Astrocyte (in vitro differentiated cells and primary cell): ENCODE data around the gene PPP1R16B. TPM values are rescaled to one million over a fixed set of nuclear protein-coding genes. Genes with fewer than 3 reads are reported as not detected.

Source experiments
- DNase-seq: peaks from one replicate; pipeline ENCODE4 v3.0.0-alpha.2; 2010; ENCODE audit warnings: low read depth
- FAIRE-seq: peaks from 2 replicates; lab custom pipeline; 2011; peaks lifted over from hg19 to GRCh38; lab: Jason Lieb, UNC
- H2AFZ ChIP-seq: 2 replicates; pipeline ENCODE4 v1.6.0; 2012; ENCODE audit warnings: low read depth, low read length, inconsistent platforms
- H3K27ac ChIP-seq: 2 replicates; pipeline ENCODE4 v1.5.1; 2011; ENCODE audit warnings: low read depth, low read length, inconsistent platforms
- H3K27me3 ChIP-seq: 2 replicates; pipeline ENCODE4 v1.6.0; 2011; ENCODE audit warnings: low read length, inconsistent platforms; ENCODE audit not compliant: insufficient read depth
- H3K36me3 ChIP-seq: 2 replicates; pipeline ENCODE4 v1.5.1; 2011; ENCODE audit warnings: low read length, inconsistent platforms; ENCODE audit not compliant: insufficient read depth
- H3K4me1 ChIP-seq: 2 replicates; pipeline ENCODE4 v1.5.1; 2011; ENCODE audit warnings: low read length, inconsistent platforms; ENCODE audit not compliant: insufficient read depth
- H3K4me2 ChIP-seq: 2 replicates; pipeline ENCODE4 v1.6.0; 2012; ENCODE audit warnings: low read length, inconsistent platforms
- H3K4me3 ChIP-seq: 2 replicates; pipeline ENCODE4 v1.5.1; 2011; ENCODE audit warnings: low read depth, mild to moderate bottlenecking, low read length, inconsistent platforms; ENCODE audit not compliant: insufficient read depth
- H3K79me2 ChIP-seq: 2 replicates; pipeline ENCODE4 v1.6.0; 2012; ENCODE audit warnings: mild to moderate bottlenecking, low read length, inconsistent platforms; ENCODE audit not compliant: insufficient read depth
- H3K9ac ChIP-seq: 2 replicates; pipeline ENCODE4 v1.6.0; 2012; ENCODE audit warnings: mild to moderate bottlenecking, low read length, inconsistent platforms
- H3K9me3 ChIP-seq: 2 replicates; pipeline ENCODE4 v1.5.1; 2012; ENCODE audit warnings: low read depth, mild to moderate bottlenecking, low read length, inconsistent platforms; ENCODE audit not compliant: insufficient read depth
- H4K20me1 ChIP-seq: 2 replicates; pipeline ENCODE4 v1.6.0; 2012; ENCODE audit warnings: low read length, inconsistent platforms; ENCODE audit not compliant: insufficient read depth
- H3K27ac Mint-ChIP-seq: one replicate; pipeline ENCODE4 v1.8.0; 2021; ENCODE audit warnings: mild to moderate bottlenecking, mixed read lengths; ENCODE audit not compliant: unreplicated experiment
- H3K27me3 Mint-ChIP-seq: one replicate; pipeline ENCODE4 v1.8.0; 2021; ENCODE audit warnings: low read depth, mixed read lengths; ENCODE audit not compliant: unreplicated experiment
- H3K36me3 Mint-ChIP-seq: one replicate; pipeline ENCODE4 v1.8.0; 2021; ENCODE audit warnings: low read depth, mixed read lengths; ENCODE audit not compliant: unreplicated experiment
- H3K4me1 Mint-ChIP-seq: one replicate; pipeline ENCODE4 v1.8.0; 2021; ENCODE audit warnings: low read depth, mixed read lengths; ENCODE audit not compliant: unreplicated experiment
- H3K4me3 Mint-ChIP-seq: one replicate; pipeline ENCODE4 v1.8.0; 2021; ENCODE audit warnings: mild to moderate bottlenecking, moderate library complexity, mixed read lengths; ENCODE audit not compliant: unreplicated experiment
- H3K9me3 Mint-ChIP-seq: one replicate; pipeline ENCODE4 v1.8.0; 2021; ENCODE audit warnings: mild to moderate bottlenecking, mixed read lengths; ENCODE audit not compliant: unreplicated experiment
- EZH2 ChIP-seq: IDR thresholded peaks from 2 replicates; pipeline ENCODE4 v1.6.1; 2012; ENCODE audit warnings: mild to moderate bottlenecking, low read length, inconsistent platforms; ENCODE audit not compliant: insufficient read depth
- total RNA-seq: library from RNA; stranded (reverse); gene quantifications from 2 replicates; pipeline ENCODE4 v1.2.1, GENCODE V29; 2021
- TF ChIP-seq, protein P1 (sequence below): IDR thresholded peaks from 2 replicates; pipeline ENCODE4 v1.5.1; 2011; ENCODE audit warnings: low read depth, mild to moderate bottlenecking, inconsistent platforms, low read length, moderate library complexity; ENCODE audit not compliant: insufficient read depth

Gene PPP1R16B
- total RNA-seq, 1 donor from 2014 or later = 0.68 TPM

GRCh38 chr20:38882600-38882999, 77.1 kb downstream of the PPP1R16B start:
- Mint-ChIP-seq H3K27me3 (peaks cover 25% of the 10 kb centered on the region), H3K4me3 (no peak overlapping the region), H3K9me3 (peaks cover 1% of the 10 kb centered on the region), H3K4me1 (peaks cover 3% of the 10 kb centered on the region), H3K36me3 (no peaks in the 10 kb centered on the region), H3K27ac (no peak overlapping the region)
- Histone ChIP-seq H3K9me3 (no peaks in the 10 kb centered on the region), H2AFZ (no peak overlapping the region), H3K9ac (no peak overlapping the region), H3K4me2 (no peak overlapping the region), H3K4me3 (no peak overlapping the region), H4K20me1 (no peaks in the 10 kb centered on the region), H3K27me3 (peaks cover 5% of the 10 kb centered on the region), H3K36me3 (no peaks in the 10 kb centered on the region), H3K79me2 (no peaks in the 10 kb centered on the region), H3K4me1 (no peaks in the 10 kb centered on the region), H3K27ac (no peak overlapping the region)
- DNase-seq (no peak), FAIRE-seq (no peak)
- TF ChIP-seq, protein P1, sequence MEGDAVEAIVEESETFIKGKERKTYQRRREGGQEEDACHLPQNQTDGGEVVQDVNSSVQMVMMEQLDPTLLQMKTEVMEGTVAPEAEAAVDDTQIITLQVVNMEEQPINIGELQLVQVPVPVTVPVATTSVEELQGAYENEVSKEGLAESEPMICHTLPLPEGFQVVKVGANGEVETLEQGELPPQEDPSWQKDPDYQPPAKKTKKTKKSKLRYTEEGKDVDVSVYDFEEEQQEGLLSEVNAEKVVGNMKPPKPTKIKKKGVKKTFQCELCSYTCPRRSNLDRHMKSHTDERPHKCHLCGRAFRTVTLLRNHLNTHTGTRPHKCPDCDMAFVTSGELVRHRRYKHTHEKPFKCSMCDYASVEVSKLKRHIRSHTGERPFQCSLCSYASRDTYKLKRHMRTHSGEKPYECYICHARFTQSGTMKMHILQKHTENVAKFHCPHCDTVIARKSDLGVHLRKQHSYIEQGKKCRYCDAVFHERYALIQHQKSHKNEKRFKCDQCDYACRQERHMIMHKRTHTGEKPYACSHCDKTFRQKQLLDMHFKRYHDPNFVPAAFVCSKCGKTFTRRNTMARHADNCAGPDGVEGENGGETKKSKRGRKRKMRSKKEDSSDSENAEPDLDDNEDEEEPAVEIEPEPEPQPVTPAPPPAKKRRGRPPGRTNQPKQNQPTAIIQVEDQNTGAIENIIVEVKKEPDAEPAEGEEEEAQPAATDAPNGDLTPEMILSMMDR = no peak
- no peak for TF ChIP-seq EZH2

GRCh38 chr20:38883081-38883980, 77.8 kb downstream of the PPP1R16B start:
- Histone ChIP-seq H3K36me3 (no peaks in the 10 kb centered on the region), H3K4me3 (no peak overlapping the region), H3K9me3 (no peaks in the 10 kb centered on the region), H2AFZ (no peak overlapping the region), H3K27ac (no peak overlapping the region), H4K20me1 (no peaks in the 10 kb centered on the region), H3K9ac (no peak overlapping the region), H3K27me3 (peaks cover 5% of the 10 kb centered on the region), H3K4me2 (no peak overlapping the region), H3K79me2 (no peaks in the 10 kb centered on the region), H3K4me1 (no peaks in the 10 kb centered on the region)
- H3K4me1 Mint-ChIP-seq = peaks cover 3% of the 10 kb centered on the region
- H3K27me3 Mint-ChIP-seq = peaks cover 25% of the 10 kb centered on the region
- no peaks in the 10 kb centered on the region for H3K9me3 Mint-ChIP-seq
- TF ChIP-seq EZH2 = no peak
- H3K36me3 Mint-ChIP-seq = no peaks in the 10 kb centered on the region
- H3K4me3 Mint-ChIP-seq = no peak overlapping the region
- H3K27ac Mint-ChIP-seq = no peak overlapping the region
- FAIRE-seq (no peak), DNase-seq (no peak)

DNA sequence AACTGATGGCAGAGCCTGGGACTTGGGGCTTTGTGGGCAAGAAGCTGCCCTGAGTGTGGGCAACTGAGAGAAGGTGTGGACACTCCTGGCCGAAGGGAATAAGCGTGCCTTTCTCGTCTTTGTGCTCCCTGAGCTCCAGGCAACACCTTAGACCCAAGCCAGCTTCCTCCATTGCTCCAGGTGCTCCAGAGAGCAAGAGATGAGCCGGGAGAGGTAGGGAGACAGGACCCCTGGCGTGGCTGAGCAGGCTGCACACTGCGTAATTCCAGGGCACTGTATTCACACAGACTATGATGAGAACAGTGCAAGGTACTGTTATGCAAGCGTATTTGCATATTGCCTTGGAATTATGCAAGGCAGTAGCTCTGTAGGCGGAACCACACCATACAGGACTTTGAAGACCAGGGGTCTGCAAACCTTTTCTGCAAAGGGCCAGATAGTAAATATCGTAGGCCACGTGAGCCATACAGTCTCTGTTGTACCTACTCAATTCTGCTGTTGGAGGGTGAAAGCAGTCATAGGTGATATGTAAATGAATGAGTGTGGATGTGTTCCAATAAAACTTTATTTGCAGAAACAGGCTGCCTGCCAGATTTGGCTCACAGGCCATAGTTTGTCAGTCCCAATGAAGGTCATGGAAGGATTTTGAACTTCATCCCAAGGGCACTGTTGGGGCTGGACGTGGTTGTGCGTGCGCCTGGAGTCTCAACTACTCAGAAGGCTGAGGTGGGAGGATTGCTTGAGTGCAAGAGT, 78.7 kb downstream of the PPP1R16B start:
- no peak overlapping the region for H3K9ac ChIP-seq
- H2AFZ ChIP-seq = no peak overlapping the region
- H3K27me3 ChIP-seq = peaks cover 6% of the 10 kb centered on the region
- TF ChIP-seq, protein P1 = no peak
- no peak for TF ChIP-seq EZH2
- DNase-seq = no peak
- no peak overlapping the region for H3K4me3 ChIP-seq
- H3K4me1 ChIP-seq = no peaks in the 10 kb centered on the region
- H3K9me3 ChIP-seq = no peaks in the 10 kb centered on the region
- H3K4me1 Mint-ChIP-seq = peaks cover 3% of the 10 kb centered on the region
- H3K4me3 Mint-ChIP-seq = no peak overlapping the region
- H4K20me1 ChIP-seq = no peaks in the 10 kb centered on the region
- peaks cover 19% of the 10 kb centered on the region for H3K27me3 Mint-ChIP-seq
- H3K9me3 Mint-ChIP-seq = no peaks in the 10 kb centered on the region
- H3K79me2 ChIP-seq = no peaks in the 10 kb centered on the region
- FAIRE-seq = no peak
- no peak overlapping the region for H3K4me2 ChIP-seq
- no peaks in the 10 kb centered on the region for H3K36me3 Mint-ChIP-seq
- no peak overlapping the region for H3K27ac Mint-ChIP-seq
- H3K36me3 ChIP-seq = no peaks in the 10 kb centered on the region
- H3K27ac ChIP-seq = no peak overlapping the region
